Hepatocyte (in vitro differentiated cells): ENCODE results near the gene TCF7L2. TPM values are rescaled to one million over a fixed set of nuclear protein-coding genes. Genes with fewer than 3 reads are reported as not detected.
A peak's percentile ranks its signal among the peaks of the same experiment; 100 is the strongest.

Source experiments
- DNase-seq: peaks from one replicate; pipeline ENCODE4 v3.0.0-alpha.2; 2016; ENCODE audit warnings: low spot score
- H2AFZ ChIP-seq: fragments of 200-600 bp; sonication (generic); 2 replicates; pipeline ENCODE4 v1.6.0; 2016; ENCODE audit warnings: antibody characterized with exemption, mild to moderate bottlenecking
- H3K27ac ChIP-seq: fragments of 200-600 bp; sonication (generic); 2 replicates; pipeline ENCODE4 v1.5.1; 2016; ENCODE audit warnings: mild to moderate bottlenecking
- H3K27me3 ChIP-seq: fragments of 200-600 bp; sonication (generic); 2 replicates; pipeline ENCODE4 v1.6.1; 2016
- H3K36me3 ChIP-seq: fragments of 200-600 bp; sonication (generic); replicated peaks from 2 replicates; pipeline ENCODE4 v1.5.1; 2016; ENCODE audit warnings: low read depth; ENCODE audit not compliant: insufficient read depth
- H3K4me1 ChIP-seq: fragments of 200-600 bp; sonication (generic); 2 replicates; pipeline ENCODE4 v1.5.1; 2016; ENCODE audit warnings: mild to moderate bottlenecking, moderate library complexity; ENCODE audit not compliant: insufficient read depth
- H3K4me2 ChIP-seq: fragments of 200-600 bp; sonication (generic); 2 replicates; pipeline ENCODE4 v1.6.0; 2016
- H3K4me3 ChIP-seq: fragments of 200-600 bp; sonication (generic); 2 replicates; pipeline ENCODE4 v1.5.1; 2016; ENCODE audit warnings: mild to moderate bottlenecking
- H3K79me2 ChIP-seq: fragments of 200-600 bp; sonication (generic); 2 replicates; pipeline ENCODE4 v1.6.0; 2017; ENCODE audit warnings: mild to moderate bottlenecking
- H3K9me2 ChIP-seq: fragments of 200-600 bp; sonication (generic); replicated peaks from 2 replicates; pipeline ENCODE4 v1.6.0; 2017; ENCODE audit warnings: mild to moderate bottlenecking; ENCODE audit not compliant: insufficient read depth
- H3K9me3 ChIP-seq: fragments of 200-600 bp; sonication (generic); 2 replicates; pipeline ENCODE4 v1.5.1; 2016; ENCODE audit warnings: low read depth, mild to moderate bottlenecking
- H4K20me1 ChIP-seq: fragments of 200-600 bp; sonication (generic); 2 replicates; pipeline ENCODE4 v1.6.0; 2016; ENCODE audit warnings: mild to moderate bottlenecking; ENCODE audit not compliant: insufficient read depth, poor library complexity, severe bottlenecking
- EZH2 ChIP-seq: fragments of 200-600 bp; sonication (generic); IDR thresholded peaks from 2 replicates; pipeline ENCODE4 v1.6.1; 2016; ENCODE audit warnings: antibody characterized with exemption, mild to moderate bottlenecking, borderline replicate concordance
- EZH2phosphoT487 ChIP-seq: fragments of 200-600 bp; sonication (generic); IDR thresholded peaks from one replicate; pipeline ENCODE4 v1.6.1; 2018; ENCODE audit warnings: antibody characterized with exemption, mild to moderate bottlenecking, low read depth, moderate library complexity; ENCODE audit not compliant: unreplicated experiment, severe bottlenecking
- WGBS: methylation state at CpG from one replicate; pipeline ENCODE4 v1.1.6; 2016; ENCODE audit warnings: low lambda C conversion rate; ENCODE audit errors: missing lambda C conversion rate; 5-methylcytosine and 5-hydroxymethylcytosine counted together
- polyA plus RNA-seq: library from polyadenylated mRNA; unstranded; fragments of >200 nt; fragmentation: Nextera tagmentation; extraction: Ambion mirVana; gene quantifications from 2 replicates; pipeline ENCODE4 v1.2.1, GENCODE V29; 2016
- total RNA-seq: library from RNA; depleted of rRNA; stranded (reverse); fragments of >200 nt; gene quantifications from 2 replicates; pipeline ENCODE4 v1.2.3, GENCODE V29; 2014
- TF ChIP-seq, protein P1 (sequence below): fragments of 200-600 bp; sonication (generic); IDR thresholded peaks from 2 replicates; pipeline ENCODE4 v1.5.1; 2016; ENCODE audit warnings: antibody characterized with exemption, mild to moderate bottlenecking; ENCODE audit not compliant: poor library complexity

The TCF7L2 gene
- total and polyA plus RNA-seq, 2 experiments from 2014 or later: 14.8 to 28.8 TPM

DNA sequence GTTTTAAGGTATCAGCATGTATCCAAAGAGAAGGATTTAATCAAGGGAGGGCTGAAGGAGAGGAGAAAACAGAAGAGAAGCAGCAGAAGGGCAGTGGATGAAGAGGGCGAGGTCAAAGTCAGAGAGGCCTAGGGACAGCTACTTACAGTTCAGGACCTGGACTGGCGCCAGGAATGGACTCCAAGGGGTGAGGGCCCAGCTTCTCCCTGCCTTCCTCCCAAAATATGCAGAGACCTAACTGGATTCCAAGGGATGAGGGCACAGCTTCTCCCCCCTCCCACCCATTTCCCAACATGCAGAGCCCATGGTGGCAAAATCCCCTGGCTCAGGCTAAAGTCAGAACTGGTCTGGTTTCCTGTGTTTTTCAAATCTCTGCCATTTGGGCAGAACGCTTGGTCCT is 3.4 kb upstream of the TCF7L2 start:
- H3K27me3 ChIP-seq: no peaks in the 10 kb centered on the region
- H3K36me3 ChIP-seq: no peaks in the 10 kb centered on the region
- no peaks in the 10 kb centered on the region for H4K20me1 ChIP-seq
- no peaks in the 10 kb centered on the region for H3K9me3 ChIP-seq
- H3K4me3 ChIP-seq: no peak overlapping the region
- H3K27ac ChIP-seq: peak overlapping the region; percentile 69
- peaks cover 14% of the 10 kb centered on the region for H3K4me1 ChIP-seq
- no peaks in the 10 kb centered on the region for H3K9me2 ChIP-seq
- WGBS: 94% methylated on average over 3 of the region's 3 CpGs
- peak; percentile 31 for DNase-seq
- TF ChIP-seq EZH2: no peak
- TF ChIP-seq, protein P1, sequence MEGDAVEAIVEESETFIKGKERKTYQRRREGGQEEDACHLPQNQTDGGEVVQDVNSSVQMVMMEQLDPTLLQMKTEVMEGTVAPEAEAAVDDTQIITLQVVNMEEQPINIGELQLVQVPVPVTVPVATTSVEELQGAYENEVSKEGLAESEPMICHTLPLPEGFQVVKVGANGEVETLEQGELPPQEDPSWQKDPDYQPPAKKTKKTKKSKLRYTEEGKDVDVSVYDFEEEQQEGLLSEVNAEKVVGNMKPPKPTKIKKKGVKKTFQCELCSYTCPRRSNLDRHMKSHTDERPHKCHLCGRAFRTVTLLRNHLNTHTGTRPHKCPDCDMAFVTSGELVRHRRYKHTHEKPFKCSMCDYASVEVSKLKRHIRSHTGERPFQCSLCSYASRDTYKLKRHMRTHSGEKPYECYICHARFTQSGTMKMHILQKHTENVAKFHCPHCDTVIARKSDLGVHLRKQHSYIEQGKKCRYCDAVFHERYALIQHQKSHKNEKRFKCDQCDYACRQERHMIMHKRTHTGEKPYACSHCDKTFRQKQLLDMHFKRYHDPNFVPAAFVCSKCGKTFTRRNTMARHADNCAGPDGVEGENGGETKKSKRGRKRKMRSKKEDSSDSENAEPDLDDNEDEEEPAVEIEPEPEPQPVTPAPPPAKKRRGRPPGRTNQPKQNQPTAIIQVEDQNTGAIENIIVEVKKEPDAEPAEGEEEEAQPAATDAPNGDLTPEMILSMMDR: no peak
- TF ChIP-seq EZH2phosphoT487: no peak
- H3K4me2 ChIP-seq: no peak overlapping the region
- H3K79me2 ChIP-seq: peaks cover 7% of the 10 kb centered on the region
- H2AFZ ChIP-seq: no peak overlapping the region

DNA sequence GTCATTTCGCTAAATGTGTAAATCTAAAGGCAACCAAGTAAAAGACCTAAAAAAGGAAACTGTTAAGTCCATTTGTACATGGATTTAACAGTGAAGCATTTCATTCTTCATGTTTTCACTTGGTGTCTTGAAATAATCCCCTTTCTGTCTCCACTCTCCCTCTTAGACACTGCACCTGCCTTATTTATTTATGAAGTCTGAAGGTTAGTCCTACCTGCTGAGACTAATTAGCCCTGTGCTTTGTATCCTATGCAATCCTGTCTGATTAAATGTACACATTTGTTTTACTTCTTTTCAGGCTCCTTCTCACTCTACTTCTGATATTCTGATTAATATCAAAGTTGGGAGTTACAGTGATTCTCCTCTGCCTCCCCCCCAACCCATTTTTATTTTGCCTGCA is 1.9 kb upstream of the TCF7L2 start:
- Histone ChIP-seq H3K9me2 (no peaks in the 10 kb centered on the region), H3K27me3 (no peaks in the 10 kb centered on the region), H4K20me1 (no peaks in the 10 kb centered on the region), H3K36me3 (no peaks in the 10 kb centered on the region), H3K9me3 (no peaks in the 10 kb centered on the region), H2AFZ (no peak overlapping the region), H3K4me3 (no peak overlapping the region), H3K27ac (peak overlapping the region; percentile 92), H3K4me2 (peak overlapping the region; percentile 71), H3K79me2 (peaks cover 21% of the 10 kb centered on the region), H3K4me1 (peaks cover 14% of the 10 kb centered on the region)
- TF ChIP-seq EZH2phosphoT487 (no peak), EZH2 (no peak)
- TF ChIP-seq, protein P1: no peak
- DNase-seq: no peak
- WGBS: 97% methylated on average over 1 of the region's 1 CpG

DNA sequence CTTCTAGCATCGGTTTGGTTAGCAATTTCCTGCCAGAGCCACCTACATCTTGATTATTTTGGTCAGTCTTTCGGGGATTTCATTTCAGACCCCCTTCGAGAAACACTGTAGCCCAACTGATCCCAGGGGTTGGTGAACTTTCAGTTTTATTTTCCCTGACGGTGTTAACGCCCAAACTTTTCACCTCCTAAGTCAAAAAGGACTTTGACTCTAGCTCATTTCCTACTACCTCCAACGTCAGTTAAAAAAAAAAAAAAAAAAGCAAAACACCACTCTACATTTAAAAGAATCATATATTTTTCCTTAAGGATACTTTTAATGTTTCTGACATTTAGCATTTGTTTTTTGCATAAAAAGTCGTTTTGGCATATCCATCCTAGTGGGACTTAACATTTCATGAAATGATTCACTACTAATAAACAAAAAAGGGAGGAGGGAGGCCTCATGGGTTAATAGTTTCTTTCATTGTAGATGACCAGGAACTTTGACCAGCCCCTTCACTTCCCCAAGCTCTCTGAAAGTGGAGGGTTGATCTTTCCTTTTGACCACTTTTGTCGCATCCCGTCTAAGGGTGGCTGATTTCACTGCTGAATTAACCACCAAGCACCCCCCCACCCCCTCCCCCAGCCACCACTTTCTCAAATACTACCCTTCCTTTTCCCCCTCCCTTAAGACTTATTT is 764 bp upstream of the TCF7L2 start:
- WGBS: 12% methylated on average over 9 of the region's 9 CpGs
- H3K27me3 ChIP-seq: no peaks in the 10 kb centered on the region
- H3K79me2 ChIP-seq: peaks cover 32% of the 10 kb centered on the region
- H3K9me2 ChIP-seq: no peaks in the 10 kb centered on the region
- peak overlapping the region; percentile 13 for H3K4me3 ChIP-seq
- peak overlapping the region; percentile 92 for H3K27ac ChIP-seq
- H3K4me1 ChIP-seq: peaks cover 19% of the 10 kb centered on the region
- H2AFZ ChIP-seq: peak overlapping the region; percentile 6
- no peaks in the 10 kb centered on the region for H3K9me3 ChIP-seq
- TF ChIP-seq EZH2: no peak
- DNase-seq: peak; percentile 61
- peak overlapping the region; percentile 71 for H3K4me2 ChIP-seq
- H4K20me1 ChIP-seq: no peaks in the 10 kb centered on the region
- H3K36me3 ChIP-seq: no peaks in the 10 kb centered on the region

DNA sequence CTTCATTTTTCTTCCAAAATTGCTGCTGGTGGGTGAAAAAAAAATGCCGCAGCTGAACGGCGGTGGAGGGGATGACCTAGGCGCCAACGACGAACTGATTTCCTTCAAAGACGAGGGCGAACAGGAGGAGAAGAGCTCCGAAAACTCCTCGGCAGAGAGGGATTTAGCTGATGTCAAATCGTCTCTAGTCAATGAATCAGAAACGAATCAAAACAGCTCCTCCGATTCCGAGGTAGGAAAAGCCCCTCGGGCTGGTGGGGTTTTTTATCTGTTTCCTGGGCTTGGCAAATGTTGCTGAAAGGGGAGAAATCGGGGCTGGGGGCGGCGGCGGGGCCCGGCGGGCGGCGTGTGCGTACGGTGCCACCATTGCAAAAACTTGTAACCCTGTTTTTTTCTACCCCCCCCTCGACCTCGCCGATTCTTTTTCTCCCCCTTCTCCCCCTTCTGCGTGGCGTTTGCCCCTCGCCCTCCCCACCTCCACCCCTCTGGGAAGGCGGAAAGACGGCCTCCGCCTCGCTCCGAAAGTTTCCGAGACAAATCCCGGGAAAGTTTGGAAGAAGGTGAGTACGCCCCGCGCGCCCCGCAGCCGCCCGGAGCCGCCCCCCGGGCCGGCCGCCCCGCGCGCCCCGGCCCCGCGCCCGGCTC is 789 bp downstream of the TCF7L2 start:
- Histone ChIP-seq H4K20me1 (peaks cover 7% of the 10 kb centered on the region), H2AFZ (peak overlapping the region; percentile 24), H3K27me3 (no peaks in the 10 kb centered on the region), H3K79me2 (peaks cover 48% of the 10 kb centered on the region), H3K9me3 (no peaks in the 10 kb centered on the region), H3K4me3 (peak overlapping the region; percentile 91), H3K4me2 (peak overlapping the region; percentile 64), H3K27ac (peak overlapping the region; percentile 97), H3K9me2 (no peaks in the 10 kb centered on the region), H3K36me3 (no peaks in the 10 kb centered on the region), H3K4me1 (peaks cover 24% of the 10 kb centered on the region)
- DNase-seq: peak; percentile 53
- TF ChIP-seq, protein P1: no peak
- TF ChIP-seq EZH2: no peak
- TF ChIP-seq EZH2phosphoT487: no peak
- WGBS: 2% methylated on average over 15 of the region's 56 CpGs
